CD4-positive, alpha-beta T cell treated with Interleukin-4 for 1 hour (primary cell): ENCODE measurements around the gene GP1BB.
"Not testable (repeated sequence)": the region's sequence is repeated elsewhere in the genome, so short reads cannot be mapped to it uniquely, and the experiment has no call there.

Experiments
- DNase-seq, 2 donors: peaks; one replicate each; pipeline ENCODE4 v3.0.0-alpha.2; 2020 to 2022

GP1BB gene

GRCh38 chr22:19723232-19723982 lies at the start of gene GP1BB:
Gene GP1BB (plus strand): TSS chr22:19723539. CDS start chr22:19723570, 31 bp downstream.
- DNase-seq: no peak

GRCh38 chr22:19673660-19674059 lies 49.7 kb upstream of the GP1BB start:
- DNase-seq: no peak

GRCh38 chr22:19674129-19674928 lies 49.0 kb upstream of the GP1BB start:
- no peak for DNase-seq

GRCh38 chr22:19674929-19675253 lies 48.4 kb upstream of the GP1BB start:
- DNase-seq: no peak

- no peak for DNase-seq
These were observed 47.9 kb upstream of the GP1BB start for GRCh38 chr22:19675428-19675827.

GRCh38 chr22:19676437-19676836 lies 46.9 kb upstream of the GP1BB start:
- DNase-seq: not testable (repeated sequence)

GRCh38 chr22:19678949-19679521 lies 44.3 kb upstream of the GP1BB start:
- DNase-seq: no peak

GRCh38 chr22:19679522-19680101 lies 43.7 kb upstream of the GP1BB start:
- DNase-seq: peak; percentile 17 to 25

- no peak for DNase-seq
These were observed 43.0 kb upstream of the GP1BB start for GRCh38 chr22:19680287-19680881.

- DNase-seq: no peak
These were observed 42.2 kb upstream of the GP1BB start for GRCh38 chr22:19680911-19681862.

- DNase-seq: no peak
These were observed 41.5 kb upstream of the GP1BB start for GRCh38 chr22:19681863-19682245.

- no peak for DNase-seq
These were observed 36.4 kb upstream of the GP1BB start for GRCh38 chr22:19686946-19687345.

- DNase-seq: peak in 1 of 2 donors; percentile 25
These were observed 35.6 kb upstream of the GP1BB start for GRCh38 chr22:19687561-19688300.

- DNase-seq: no peak
These were observed 34.7 kb upstream of the GP1BB start for GRCh38 chr22:19688301-19689290.

- no peak for DNase-seq
These were observed 33.9 kb upstream of the GP1BB start for GRCh38 chr22:19689408-19689807.

GRCh38 chr22:19691007-19691720 lies 32.2 kb upstream of the GP1BB start:
- DNase-seq: no peak

- DNase-seq: no peak
These were observed 31.5 kb upstream of the GP1BB start for GRCh38 chr22:19691721-19692341.

GRCh38 chr22:19693581-19693980 lies 29.8 kb upstream of the GP1BB start:
- no peak for DNase-seq
